Muscle of arm (tissue), 12 donors: ENCODE results near the gene ARL8A. TPM values are rescaled to one million over a fixed set of nuclear protein-coding genes. Genes with fewer than 3 reads are reported as not detected.
"Not testable (repeated sequence)": the region's sequence is repeated elsewhere in the genome, so short reads cannot be mapped to it uniquely, and the experiment has no call there.

Experiments
- DNase-seq: peaks from one replicate; pipeline ENCODE4 v3.0.0-alpha.2; 2013
- polyA plus RNA-seq, 12 donors: library from polyadenylated mRNA; unstranded; fragments of 120-200 nt; gene quantifications; one replicate each; pipeline ENCODE4 v1.2.1, GENCODE V29; 2013; ENCODE audit not compliant: insufficient read length in 12 of 12

The ARL8A gene
- polyA plus RNA-seq, 12 donors: 35.1 to 65.4 (median 40.3) TPM; not detected in 1

- no peak for DNase-seq
Measured at GRCh38 chr1:202121006-202121405, 23.5 kb downstream of the ARL8A start.

- DNase-seq: no peak
Measured at GRCh38 chr1:202117898-202118371, 26.6 kb downstream of the ARL8A start.

GRCh38 chr1:202116287-202116686 is 28.2 kb downstream of the ARL8A start:
- no peak for DNase-seq

- no peak for DNase-seq
Measured at GRCh38 chr1:202113690-202114300, 30.7 kb downstream of the ARL8A start.

GRCh38 chr1:202112859-202113689 is 31.5 kb downstream of the ARL8A start:
- no peak for DNase-seq

- not testable (repeated sequence) for DNase-seq
Measured at GRCh38 chr1:202111589-202111988, 32.9 kb downstream of the ARL8A start.

GRCh38 chr1:202110977-202111376 is 33.6 kb downstream of the ARL8A start:
- no peak for DNase-seq

GRCh38 chr1:202107801-202108731 is 36.5 kb downstream of the ARL8A start:
- no peak for DNase-seq

- no peak for DNase-seq
Measured at GRCh38 chr1:202107321-202107761, 37.2 kb downstream of the ARL8A start.

GRCh38 chr1:202106340-202107254 is 37.9 kb downstream of the ARL8A start:
- DNase-seq: no peak

GRCh38 chr1:202105571-202106339 is 38.8 kb downstream of the ARL8A start:
- no peak for DNase-seq

GRCh38 chr1:202104073-202104472 is 40.5 kb downstream of the ARL8A start:
- no peak for DNase-seq

GRCh38 chr1:202101184-202101583 is 43.4 kb downstream of the ARL8A start:
- no peak for DNase-seq

GRCh38 chr1:202093858-202094257 is 50.7 kb downstream of the ARL8A start:
- DNase-seq: no peak

- no peak for DNase-seq
Measured at GRCh38 chr1:202090994-202091393, 53.5 kb downstream of the ARL8A start.

GRCh38 chr1:202088206-202088605 is 56.3 kb downstream of the ARL8A start:
- no peak for DNase-seq

- DNase-seq: no peak
Measured at GRCh38 chr1:202086579-202087350, 57.8 kb downstream of the ARL8A start.

- no peak for DNase-seq
Measured at GRCh38 chr1:202085682-202086373, 58.7 kb downstream of the ARL8A start.
